GM19455 (cell line): Measurements from ENCODE around the gene DNAJC2.
"Not testable (repeated sequence)": the region's sequence is repeated elsewhere in the genome, so short reads cannot be mapped to it uniquely, and the experiment has no call there.

Experiments
- ATAC-seq: cut with Tn5 transposase; IDR thresholded peaks from one replicate; pipeline ENCODE4 v1.9.1; 2021; ENCODE audit not compliant: unreplicated experiment

The DNAJC2 gene

GRCh38 chr7:103343332-103343731 lies 1.2 kb downstream of the DNAJC2 start:
- no peak for ATAC-seq

DNA sequence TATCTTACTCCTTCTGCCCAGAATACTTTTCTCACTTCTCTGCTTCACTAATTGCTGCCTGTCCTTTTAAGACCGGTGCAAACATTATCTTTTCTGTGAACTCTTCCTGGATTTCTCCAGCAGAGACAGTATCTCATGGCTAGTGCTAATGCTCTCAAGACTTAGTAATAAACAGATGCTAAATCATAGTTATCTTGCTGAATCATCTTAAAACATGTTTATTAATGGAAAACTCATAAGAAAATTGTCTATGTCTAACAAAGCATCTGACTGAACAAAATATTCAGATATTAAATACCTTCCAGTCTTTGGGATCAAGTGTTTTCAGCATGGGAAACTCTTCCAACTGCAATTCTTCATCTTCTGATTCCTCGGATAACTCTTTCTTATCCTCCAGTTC lies 3.1 kb downstream of the DNAJC2 start:
- no peak for ATAC-seq

DNA sequence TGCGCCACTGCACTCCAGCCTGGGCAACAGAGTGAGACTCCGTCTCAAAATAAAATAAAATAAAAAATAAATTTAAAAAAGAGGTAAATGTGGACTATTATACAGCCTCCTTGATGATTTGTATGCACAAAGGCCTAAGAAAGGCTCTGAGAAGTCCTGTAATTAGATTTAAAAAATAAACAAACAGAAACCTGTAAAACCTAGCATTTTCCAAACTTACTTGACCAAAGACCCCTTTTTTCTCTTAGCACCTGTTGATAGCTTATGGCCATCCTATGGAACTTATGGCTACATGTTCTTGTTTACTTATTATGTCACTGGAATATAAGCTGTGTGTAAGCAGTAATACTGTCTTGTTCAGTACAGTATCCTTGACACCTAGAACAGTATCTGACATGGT lies 5.7 kb downstream of the DNAJC2 start:
- no peak for ATAC-seq

GRCh38 chr7:103336761-103337160 lies 7.8 kb downstream of the DNAJC2 start:
- ATAC-seq: no peak

- no peak for ATAC-seq
These were observed 18.8 kb downstream of the DNAJC2 start for GRCh38 chr7:103325744-103326143.

DNA sequence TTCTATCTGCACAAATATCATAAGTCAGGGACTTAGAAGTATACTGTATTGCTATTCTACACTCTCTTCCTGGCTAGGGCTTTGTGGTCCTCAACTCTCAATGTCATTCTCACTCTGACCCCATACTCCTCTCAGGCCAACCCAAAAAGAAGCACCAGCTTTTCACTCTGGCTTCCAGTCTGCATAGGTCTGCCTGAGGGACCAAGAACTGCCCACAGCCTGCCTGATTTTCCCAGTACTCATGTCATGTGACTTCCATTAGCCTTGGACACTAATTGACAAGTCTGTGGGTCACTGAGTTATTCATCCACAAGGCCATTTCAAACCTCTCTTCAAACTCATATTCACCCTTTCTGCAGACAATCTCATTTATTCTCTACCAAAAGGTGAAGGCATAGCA lies 27.6 kb downstream of the DNAJC2 start:
- ATAC-seq: no peak

- ATAC-seq: no peak
These were observed 28.1 kb downstream of the DNAJC2 start for GRCh38 chr7:103316380-103316941.

DNA sequence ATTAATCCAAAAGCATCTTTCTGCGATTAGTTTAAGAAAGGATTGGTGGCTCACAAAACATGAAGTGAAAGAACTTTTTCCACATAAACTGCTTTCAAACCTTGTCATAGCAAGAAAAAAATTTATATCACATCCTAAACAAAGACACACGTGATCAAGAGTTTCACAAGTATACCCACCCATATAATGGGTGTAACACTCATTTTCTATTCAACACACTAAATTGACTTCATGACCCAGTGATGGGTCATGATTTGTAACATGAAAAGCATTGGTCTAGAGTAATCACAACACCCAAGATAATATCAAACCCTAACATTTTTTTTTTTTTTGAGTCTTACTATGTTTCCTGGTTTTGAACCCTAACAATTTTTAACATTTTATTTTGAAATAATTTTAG lies 29.7 kb downstream of the DNAJC2 start:
- no peak for ATAC-seq

GRCh38 chr7:103307503-103308231 lies 36.9 kb downstream of the DNAJC2 start:
- no peak for ATAC-seq

- ATAC-seq: no peak
These were observed 43.1 kb downstream of the DNAJC2 start for GRCh38 chr7:103301441-103301840.

GRCh38 chr7:103299660-103300059 lies 44.9 kb downstream of the DNAJC2 start:
- ATAC-seq: no peak

DNA sequence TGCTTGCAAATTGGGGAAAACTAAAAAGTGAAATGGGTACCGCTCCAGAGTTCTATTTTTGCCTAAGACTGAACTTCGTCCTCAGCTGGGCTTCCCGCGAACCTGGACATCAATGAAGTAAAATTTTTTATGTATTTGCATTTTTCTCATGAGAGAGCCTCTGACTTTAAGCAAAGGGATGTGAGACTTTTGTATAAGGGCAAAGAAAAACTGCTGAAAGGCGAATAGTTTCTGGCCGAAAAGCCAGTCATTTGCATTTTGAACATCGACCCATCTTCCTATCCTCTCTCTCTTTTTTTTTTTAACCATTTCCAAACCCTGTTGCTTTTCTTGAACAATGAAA lies 46.8 kb downstream of the DNAJC2 start:
- no peak for ATAC-seq

DNA sequence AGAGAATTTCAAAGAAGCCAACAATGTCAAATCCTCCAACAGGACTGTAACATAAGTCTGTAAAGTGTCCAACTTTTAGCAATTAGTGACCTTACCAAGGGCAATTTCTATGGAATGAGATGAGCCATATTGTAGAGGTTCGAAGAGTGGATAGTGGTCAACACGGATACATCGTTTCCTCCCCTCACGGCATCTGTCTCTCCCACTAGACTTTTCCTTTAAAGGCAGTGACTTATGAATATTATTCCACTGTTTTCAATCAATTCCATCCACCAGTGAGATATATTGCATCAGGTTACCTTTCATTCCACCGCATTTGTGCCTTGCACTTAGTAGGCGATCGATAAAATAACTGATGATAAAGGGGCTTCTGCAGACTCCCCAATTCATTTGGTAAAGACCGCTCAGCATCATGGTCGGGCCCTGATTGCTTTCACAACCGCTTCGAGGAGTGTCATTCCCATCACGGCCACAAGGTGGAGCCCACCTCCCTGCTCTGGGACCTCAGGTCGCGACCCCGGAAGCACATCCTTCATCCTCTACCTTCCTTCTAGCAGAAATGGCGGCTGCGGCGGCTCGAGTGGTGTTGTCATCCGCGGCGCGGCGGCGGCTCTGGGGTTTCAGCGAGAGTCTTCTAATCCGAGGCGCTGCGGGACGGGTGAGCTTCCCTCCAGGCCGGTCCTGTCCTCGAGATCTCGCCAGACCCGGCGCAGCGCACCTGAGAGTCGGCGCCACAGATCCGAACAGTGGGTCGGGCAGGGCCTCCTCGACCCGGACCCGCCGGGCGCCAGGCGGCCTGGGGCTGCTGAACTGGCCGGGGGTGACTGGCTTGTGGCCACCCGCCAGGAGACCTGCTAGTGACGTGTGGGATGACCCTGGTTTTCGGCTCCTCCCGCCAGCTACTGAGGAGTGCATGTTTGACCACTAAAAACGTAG lies 47.4 kb downstream of the DNAJC2 start, which contains the start of gene PMPCB:
Gene PMPCB, plus strand, starts transcription at position 535 of the 936 bp plus-strand sequence. Its CDS starts 25 bp downstream, at position 560.
- ATAC-seq: peak; percentile 94

- no peak for ATAC-seq
These were observed 51.0 kb downstream of the DNAJC2 start for GRCh38 chr7:103293526-103293925.

- no peak for ATAC-seq
These were observed 52.4 kb downstream of the DNAJC2 start for GRCh38 chr7:103292122-103292521.

DNA sequence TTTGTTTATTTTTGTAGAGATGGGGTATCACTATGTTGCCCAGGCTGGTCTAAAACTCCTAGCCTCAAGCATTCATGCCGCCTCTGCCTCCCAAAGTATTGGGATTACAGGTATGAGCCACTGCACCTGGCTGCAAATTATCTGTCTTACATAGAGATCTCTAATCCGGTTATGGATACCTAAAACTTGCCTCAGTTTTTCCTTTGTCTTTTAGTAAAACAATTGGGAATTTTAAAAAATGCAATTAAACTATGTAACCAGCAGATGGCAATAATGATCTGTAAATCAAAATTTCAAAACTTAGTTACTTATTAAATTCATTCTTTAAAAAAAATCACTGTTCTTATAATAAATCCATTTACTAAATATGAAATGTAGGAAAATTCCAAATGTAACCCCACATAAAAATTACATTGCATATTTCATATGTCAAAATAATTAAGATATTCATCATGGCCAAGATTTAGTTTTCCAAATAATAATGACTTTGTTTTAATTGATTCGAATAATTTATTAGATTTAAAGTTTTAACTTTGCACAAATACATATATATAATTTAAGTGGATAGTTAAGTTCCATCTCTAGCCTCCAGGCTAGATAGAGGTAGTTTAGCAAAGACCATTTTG lies 61.7 kb downstream of the DNAJC2 start:
- ATAC-seq: not testable (repeated sequence)

GRCh38 chr7:103280803-103281155 lies 63.8 kb downstream of the DNAJC2 start:
- peak; percentile 9 for ATAC-seq

DNA sequence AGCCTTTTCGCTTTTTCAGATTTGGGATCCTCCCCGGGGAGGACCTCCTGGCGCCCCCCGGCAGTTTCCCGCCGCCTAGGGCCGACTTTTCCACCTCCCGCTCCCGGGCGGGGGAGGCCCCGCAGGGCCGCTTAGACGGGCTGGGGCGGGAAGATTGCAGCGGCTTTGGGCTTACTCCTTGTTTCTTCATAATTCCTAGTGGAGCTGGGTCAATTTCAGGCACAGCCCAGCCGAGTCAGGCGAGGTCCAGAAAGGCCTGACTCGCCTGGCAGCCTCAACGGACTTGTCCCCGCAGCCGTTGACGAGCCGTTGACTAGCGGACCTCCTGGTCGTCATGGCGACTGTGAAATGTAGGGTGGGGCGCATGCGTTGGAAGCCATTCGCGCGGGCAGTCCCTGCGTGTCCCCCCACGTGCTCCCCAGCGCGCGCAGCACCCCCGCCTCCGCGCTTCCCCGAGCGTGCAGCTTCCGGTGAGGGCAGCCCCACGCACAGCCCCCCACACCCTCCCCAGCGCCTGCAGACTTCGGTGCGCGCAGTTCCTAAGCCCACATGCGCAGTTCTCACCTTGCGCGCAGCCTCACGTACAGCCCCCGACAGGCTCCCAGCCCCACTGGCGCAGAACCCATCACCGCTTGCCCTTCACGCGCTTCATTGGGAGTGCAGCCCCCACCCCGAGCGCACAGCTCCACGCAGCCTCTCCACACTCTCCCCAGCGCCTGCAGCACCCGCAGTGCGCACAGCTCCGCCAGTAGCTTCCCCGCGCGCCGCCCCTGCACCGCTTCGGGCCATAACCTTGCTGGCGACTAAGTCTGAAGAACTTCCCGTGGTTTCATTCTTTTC lies 64.4 kb downstream of the DNAJC2 start:
- ATAC-seq: peak; percentile 94

DNA sequence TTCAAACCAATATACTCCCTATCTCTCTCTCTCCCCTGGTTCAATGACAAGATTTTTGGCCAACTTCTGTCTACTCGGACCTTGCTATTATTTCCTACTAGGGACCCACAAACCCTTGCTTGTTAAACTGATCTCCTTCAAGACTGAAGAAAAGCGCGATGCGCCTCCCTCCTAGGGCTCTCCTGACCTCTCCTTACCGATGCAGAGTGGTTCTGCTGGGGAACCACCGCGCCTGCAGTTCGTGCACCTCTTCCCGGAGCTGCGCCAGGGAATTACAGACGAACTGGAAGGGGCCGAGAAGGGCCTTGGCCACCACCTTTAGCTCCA lies 65.0 kb downstream of the DNAJC2 start:
- ATAC-seq: peak; percentile 54

DNA sequence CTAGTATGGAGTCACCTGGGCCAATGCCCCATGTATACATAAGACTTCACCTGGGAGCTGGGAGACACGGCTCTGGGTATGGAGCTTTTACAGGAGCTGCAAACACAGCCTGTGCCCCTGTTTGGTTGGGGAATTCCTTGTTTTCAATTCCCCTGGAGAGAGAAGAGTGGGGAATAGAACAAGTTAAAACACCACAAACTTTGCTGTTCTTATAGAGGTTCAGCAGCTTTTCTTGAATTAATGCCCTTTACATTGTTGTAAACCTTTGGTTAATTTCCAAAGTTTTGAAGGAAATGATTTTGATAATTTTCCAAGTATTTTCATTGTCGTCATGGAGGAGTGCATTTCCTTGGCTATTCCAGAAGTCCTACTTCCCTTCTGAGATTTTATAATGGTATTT lies 66.4 kb downstream of the DNAJC2 start:
- not testable (repeated sequence) for ATAC-seq

DNA sequence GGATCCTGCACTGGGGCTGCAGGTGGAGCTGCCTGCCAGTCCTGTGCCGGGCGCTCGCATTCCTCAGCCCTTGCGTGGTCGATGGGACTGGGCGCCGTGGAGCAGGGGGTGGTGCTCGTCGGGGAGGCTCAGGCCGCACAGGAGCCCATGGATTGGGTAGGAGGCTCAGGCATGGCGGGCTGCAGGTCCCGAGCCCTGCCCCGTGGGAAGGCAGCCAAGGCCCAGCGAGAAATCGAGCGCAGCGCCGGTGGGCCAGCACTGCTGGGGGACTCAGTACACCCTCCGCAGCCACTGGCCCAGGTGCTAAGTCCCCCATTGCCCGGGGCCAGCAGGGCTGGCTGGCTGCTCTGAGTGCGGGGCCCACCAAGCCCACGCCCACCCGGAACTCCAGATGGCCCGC lies 69.7 kb downstream of the DNAJC2 start:
- not testable (repeated sequence) for ATAC-seq
